SH-SY5Y (cell line): Measurements from ENCODE around the gene NTSR1.

ENCODE experiments used
- GATA2 ChIP-seq: IDR thresholded peaks from 2 replicates; pipeline ENCODE4 v1.6.1; 2011; ENCODE audit warnings: mild to moderate bottlenecking, low read depth, low read length
- GATA3 ChIP-seq: IDR thresholded peaks from 2 replicates; pipeline ENCODE4 v1.6.1; 2011; ENCODE audit warnings: low read depth, mild to moderate bottlenecking, low read length, moderate library complexity

The NTSR1 gene

DNA sequence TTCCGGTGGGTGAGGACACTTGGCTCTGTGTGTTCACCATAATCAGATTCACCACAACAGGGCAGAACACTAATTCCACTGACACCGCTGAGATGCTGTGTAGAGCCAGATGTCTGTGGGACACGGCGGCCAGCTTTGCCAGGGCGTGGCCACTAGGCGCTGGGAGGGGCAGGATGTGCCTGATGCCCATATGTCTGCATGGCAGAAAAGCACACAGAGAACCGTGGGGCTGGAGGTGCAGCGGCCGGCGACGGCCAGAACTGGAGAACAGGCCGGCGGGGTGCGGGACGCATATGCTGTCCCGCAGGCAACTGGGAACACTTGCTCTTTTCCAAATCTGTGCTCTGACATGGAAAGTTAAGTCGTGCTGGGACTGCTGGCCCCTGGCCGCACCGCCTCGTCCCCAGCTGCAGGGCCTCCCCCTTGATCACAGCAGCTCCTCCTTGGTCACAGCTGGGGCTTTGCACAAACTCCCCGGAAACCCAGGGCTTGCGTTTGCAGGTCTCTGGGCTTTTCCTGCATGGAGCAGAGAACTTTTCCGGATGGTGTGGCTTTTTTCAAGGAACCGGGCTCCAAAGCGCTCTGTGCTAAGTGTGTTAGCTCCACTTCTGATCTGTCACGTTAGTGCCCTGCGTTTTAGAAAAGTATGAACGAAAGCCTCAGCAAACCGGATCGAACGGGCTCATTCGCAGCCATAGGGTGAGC, 31.1 kb downstream of the NTSR1 start:
- TF ChIP-seq GATA2, result no peak
- no peak for TF ChIP-seq GATA3

DNA sequence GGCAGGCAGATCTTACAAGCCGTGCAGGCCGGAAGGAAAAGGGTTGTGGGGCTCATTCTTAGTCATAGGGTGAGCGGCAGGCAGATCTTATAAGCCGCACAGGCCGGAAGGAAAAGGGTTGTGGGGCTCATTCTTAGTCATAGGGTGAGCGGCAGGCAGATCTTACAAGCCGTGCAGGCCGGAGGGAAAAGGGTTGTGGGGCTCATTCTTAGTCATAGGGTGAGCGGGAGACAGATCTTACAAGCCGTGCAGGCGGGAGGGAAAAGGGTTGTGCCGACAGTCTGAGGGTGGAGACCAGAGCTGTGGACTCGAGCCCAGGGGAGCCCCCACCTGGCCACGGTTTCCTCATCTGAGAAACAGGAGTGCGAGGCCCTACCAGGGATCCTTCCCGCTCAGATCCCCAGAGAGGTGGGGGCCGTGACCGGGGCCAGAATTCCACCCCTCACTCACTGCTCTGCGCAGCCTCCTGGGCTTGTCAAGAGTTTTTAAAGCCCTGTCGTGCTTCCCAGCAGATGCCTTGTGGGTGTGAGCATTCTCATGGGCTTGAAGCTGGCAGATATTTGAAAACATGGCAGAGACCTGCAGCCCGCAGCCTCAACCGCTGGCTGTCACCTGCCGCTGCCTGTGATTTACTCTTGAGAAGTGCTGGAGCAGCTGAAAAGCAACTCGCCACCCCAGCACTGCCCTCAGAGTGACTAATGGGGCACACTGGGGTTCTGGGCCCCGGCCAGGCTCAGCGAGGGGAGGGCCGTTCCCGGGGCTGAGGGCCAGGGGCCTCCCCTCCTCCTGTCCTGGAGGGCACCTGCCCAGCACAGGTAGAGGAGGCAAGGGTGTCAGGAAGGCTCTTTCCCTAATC, 31.9 kb downstream of the NTSR1 start:
- TF ChIP-seq GATA2, result no peak
- no peak for TF ChIP-seq GATA3

DNA sequence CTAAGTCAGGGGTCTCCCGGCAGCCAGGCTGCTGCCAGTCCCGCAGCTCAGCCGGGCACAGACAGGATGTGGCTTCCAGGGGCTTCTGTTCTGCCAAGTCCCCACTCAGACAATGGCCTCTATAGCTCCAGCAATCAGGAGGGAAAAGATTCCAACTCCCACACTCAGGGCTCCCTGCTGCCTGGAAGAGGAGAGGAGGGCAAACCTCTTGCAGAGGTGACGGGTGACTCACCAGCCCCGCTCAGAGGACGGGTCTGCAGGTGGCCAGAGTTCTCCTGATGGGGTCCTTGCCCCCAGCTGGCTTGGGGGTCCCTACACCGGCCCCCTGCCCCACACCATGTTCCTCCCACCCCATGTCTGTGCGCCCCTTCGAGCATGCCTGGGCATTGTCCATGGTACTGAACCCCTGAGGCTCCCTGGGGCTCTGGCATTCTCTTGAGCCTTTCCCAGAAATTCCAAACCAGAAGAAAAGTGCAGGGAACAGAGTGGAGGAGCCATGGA, 32.6 kb downstream of the NTSR1 start:
- TF ChIP-seq GATA2, result no peak
- no peak for TF ChIP-seq GATA3

DNA sequence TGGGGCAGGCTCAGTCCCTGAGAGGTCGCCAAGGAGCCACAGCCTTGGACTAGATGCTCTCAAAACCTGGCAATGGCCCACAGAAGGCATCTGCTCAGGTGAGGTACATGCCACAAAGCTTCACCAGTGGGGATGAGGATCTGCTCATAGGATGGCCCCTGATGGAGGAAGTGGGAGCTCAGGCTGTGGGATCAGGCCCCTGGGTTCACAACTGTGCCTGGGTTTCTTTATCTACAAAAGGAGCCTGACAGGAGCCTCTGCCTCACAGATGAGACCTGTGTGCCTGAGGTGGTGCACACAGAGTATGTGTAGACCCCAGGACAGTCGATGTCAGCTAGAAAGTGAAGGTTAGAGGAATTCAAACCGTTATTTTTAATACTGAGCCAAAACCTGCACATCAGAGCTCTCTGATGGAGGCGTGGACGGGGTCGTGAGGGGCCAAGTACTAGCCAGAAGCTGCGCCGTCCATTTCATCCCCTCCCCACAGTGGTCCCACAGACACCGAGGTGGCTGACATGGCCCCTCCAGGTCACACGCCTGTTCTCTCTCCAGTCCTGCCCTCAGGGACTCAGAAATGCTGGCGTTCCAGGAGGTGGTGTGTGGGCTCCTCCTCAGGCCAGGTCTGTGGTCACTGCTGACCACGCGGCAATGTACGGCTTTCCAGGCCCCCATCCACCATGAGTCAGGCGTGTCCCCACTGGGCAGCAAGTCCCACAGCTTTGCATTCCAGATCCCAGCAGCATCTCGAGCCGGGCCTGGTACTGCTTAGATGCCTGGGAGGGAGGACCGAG, 33.3 kb downstream of the NTSR1 start:
- TF ChIP-seq GATA2 (no peak), GATA3 (no peak)

DNA sequence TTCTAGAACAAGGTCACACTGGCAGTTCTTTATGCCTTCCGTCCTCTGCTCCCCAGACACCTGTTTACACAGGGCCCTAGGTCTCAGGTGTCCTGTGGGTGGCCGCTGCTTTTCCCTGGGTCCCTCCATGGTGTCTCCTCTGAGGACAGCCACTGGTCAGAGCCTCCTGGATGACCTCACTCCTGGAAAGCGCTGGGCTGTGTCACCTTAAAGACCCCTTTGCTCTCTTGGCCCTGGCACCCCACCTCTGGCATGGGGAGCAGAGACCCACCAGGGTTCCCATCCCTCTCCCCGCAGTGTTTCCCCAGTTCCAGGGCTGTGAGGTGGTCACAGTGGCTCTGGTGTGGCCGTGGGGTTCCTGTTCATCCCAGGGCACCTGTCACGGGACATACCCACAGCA, 33.9 kb downstream of the NTSR1 start:
- TF ChIP-seq GATA3 (no peak), GATA2 (no peak)

DNA sequence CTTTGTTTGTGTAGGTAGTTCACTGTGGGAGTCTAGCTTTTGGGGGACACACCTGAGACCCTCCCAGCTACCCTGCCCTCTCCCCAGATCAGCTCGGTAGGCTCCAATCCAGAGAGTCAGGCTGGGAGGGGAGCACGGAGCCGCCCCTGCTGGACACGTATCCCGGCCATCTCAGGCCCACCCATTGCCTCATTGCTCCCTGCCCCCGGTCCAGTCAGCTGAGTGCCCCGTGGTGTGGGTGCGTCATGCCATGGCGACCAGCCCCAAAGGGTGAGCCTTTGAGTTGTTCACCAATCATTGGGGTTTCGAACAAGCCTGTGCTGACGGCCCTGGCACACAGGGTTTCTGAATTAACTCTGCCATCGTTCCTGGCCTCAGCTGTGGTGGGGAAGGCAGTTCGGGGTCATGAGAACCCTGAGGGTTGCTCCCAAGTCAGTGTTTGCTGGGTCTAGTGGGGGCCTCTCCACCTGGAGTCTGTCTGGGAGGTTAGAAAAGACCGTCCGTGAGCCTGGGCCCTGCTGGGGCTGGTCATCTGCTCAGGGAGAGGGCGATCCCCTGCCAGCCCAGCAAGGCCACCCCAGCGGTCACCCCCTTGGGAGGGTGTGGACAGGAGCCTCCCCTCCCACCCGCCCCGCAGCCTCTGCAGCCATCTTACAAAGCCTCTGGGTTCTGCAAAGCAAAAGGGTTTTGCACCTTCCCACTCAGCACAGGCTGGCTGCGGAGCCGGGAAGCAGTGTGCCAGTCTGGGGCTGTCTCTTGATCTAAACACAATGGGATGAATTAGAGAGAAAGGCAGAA, 34.5 kb downstream of the NTSR1 start:
- TF ChIP-seq GATA3 (no peak), GATA2 (no peak)

DNA sequence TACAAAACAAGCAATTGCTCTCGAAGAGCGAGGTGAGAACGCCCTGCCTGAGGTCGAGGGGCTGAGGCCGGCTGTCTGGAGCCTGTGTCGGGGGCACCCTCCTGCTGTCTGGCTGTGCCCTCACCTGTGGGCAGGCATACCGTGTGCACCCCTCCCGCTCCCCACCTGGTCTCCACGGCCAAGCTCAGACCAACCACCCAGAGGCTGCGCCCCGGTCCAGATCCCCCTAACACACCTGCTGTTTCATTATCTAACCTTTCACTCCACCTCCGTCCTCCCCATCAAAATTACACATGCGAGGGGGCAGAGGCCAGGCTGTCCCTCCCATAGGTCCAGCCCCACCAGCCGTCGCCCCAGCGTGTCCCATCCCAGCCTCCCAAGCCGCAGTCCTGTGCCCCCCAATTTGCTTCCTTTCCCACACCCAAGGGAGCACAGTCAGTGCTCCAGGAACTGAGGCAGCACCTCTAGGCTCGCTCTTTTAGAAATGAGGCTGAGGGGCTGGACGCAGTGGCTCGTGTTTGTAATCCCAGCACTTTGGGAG, 35.2 kb downstream of the NTSR1 start:
- no peak for TF ChIP-seq GATA2
- TF ChIP-seq GATA3, result no peak

DNA sequence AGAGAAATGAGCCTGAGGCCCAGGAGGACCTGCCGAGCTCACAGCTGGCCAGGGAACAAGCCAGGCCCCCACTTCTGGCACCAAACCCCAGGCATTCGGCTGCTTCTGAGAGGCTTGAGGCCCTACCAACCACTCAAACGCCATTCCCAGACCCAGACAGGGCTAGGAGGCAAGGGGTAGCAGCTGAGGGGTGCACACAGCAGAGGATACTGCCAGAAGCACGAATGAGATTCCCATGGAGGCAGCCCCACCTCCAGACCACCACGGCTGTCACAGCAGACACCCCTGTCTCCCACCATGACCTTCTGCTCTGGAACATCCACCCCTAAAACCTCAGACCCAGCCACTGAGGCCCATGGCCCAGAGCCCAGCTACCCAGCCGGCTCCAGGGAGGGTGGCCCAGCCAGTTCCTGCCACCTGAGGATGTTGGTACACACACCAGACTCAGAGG, 36.1 kb downstream of the NTSR1 start:
- TF ChIP-seq GATA3 (no peak), GATA2 (no peak)

DNA sequence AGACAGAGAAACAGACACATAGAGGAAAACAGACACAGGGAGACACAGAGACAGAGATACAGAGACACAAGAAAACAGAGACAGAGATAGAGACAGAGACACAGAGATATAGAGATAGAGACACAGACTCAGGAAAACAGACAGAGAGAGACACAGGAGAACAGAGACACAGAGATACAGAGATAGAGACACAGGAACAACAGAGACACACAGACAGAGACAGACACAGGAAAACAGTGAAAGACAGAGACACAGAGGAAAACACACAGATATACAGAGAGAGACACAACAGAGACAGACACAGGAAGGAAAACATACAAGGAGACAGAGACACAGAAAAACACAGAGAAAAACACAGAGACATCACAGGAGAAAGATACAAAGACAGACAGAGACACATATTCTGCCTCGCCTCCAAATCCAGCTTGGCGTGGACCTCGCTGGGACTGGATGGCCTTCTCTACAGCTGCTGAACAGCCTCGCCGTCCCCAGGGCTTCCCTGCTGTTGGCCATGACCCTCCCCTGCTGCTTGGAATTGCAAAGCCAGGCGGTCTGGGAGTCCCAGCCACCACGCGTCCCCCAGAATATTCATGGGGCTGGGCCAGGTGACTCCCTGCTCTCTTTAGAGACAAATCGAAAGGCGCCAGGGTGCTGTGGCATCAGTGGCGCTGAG, 36.8 kb downstream of the NTSR1 start:
- no peak for TF ChIP-seq GATA3

DNA sequence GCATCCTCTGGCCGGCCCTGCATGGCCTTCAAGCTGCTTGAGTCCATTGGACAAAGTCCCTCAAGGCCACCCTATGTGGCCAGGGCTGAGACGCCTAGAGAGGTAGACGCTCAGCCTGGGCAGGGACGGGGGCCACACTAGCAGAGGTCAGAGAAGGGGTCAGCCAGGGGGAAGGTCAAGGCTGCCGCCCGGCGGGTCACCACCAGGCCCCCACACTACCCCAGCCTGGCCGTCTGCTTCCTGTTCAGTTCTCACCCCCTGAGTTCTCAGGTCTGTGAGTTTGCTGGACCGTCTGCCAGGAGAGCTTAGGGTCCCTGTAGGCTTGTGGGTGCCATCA, 37.3 kb downstream of the NTSR1 start:
- TF ChIP-seq GATA2 (no peak), GATA3 (no peak)

DNA sequence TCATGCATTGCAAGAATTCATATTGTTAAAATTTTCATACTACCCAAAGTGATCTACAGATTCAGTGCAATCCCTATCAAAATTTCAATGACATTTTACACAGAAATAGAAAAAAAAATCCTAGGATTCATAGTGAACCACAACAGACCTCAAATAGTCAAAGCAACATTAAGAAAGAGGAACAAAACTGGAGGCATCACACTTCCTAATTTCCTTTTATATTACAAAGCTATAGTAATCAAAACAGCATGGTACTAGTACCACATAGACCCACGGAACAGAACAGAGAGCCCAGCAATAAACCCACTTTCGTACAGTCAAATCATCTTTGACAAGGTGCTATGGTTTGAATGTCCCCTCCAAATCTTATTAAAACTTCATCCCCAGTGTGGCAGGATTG, 39.7 kb downstream of the NTSR1 start:
- no peak for TF ChIP-seq GATA3
- no peak for TF ChIP-seq GATA2

DNA sequence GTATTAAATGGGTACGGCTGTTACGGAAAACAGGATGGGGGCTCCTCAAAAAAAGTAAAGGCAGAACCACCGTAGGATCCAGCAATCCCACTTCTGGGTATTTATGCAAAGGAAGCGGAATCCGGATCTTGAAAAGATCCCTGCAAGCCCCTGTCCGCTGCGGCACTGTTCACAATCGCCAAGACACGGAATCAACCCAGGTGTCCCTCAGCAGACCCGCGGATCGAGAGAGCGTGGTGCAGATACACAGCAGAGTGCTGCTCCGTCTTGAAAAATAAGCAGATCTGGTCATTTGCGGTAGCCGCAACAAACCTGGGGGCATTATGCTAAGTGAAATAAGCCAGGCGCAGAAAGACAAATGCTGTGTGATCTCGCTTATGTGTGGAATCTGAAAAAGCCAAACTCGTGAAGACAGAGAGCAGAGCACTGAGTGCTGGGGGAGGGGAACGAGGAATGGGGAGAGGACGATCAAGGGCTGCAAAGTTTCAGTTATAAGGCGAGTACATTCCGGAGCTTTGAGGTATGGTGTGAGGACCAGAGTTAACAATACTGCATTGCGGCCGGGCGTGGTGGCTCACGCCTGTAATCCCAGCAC, 41.3 kb downstream of the NTSR1 start:
- TF ChIP-seq GATA3, result no peak
- TF ChIP-seq GATA2, result no peak

DNA sequence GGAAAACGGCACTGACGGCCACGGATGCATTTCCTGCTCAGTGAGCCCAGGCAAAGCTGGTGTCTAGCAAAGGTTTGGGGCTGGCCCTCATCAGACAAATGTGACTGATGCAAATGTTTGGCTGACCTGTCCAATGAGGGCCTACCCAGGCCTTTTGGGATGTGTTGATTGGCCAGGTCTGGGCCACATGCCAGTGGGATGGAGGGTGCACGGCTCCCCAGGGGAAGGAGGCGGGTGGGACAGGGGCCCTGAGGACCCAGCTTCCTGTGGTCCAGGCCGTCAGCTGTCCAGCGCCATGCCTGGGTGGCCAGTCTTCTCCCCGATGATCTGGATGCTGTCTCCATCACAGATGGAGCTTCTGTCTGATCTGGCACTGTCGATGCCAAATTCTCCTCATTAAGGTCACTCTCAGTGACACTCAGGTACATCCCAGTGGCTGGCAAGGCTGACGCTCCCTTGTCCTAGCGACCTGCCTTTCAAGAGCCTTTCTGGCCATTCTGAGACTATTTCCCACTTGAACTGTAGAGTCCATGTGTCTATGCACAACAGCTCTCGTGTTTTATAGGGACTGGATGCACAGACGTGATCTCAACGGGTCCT, 43.0 kb downstream of the NTSR1 start:
- no peak for TF ChIP-seq GATA2
- TF ChIP-seq GATA3, result no peak
